NCI-H1092 treated with DMSO at 0.1 percent for 48 hours (cell line): ENCODE data around the gene GPR27.

Source experiments
- DNase-seq: peaks from one replicate; lab custom pipeline; 2025; lab: John Stamatoyannopoulos, UW

GPR27 gene

GRCh38 chr3:71785532-71786216, 32.0 kb downstream of the GPR27 start:
- no peak for DNase-seq

DNA sequence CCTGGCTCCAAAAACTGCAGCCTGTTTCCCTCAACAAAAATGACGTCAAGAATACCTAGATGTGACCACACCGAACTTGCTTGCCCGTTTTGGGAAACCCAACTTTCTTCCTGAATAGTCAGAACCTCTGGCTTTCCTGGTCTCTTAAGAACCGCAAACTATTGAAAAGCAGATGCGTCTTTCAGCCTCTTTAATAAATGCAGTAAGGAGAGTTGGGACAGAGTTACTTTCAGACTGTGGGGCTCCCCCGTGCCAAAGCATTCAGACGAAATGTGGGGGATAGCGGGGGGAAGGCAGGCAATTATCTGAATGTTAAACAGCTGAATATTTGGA, 32.5 kb downstream of the GPR27 start:
- no peak for DNase-seq

GRCh38 chr3:71786551-71786950, 32.9 kb downstream of the GPR27 start:
- DNase-seq = no peak

DNA sequence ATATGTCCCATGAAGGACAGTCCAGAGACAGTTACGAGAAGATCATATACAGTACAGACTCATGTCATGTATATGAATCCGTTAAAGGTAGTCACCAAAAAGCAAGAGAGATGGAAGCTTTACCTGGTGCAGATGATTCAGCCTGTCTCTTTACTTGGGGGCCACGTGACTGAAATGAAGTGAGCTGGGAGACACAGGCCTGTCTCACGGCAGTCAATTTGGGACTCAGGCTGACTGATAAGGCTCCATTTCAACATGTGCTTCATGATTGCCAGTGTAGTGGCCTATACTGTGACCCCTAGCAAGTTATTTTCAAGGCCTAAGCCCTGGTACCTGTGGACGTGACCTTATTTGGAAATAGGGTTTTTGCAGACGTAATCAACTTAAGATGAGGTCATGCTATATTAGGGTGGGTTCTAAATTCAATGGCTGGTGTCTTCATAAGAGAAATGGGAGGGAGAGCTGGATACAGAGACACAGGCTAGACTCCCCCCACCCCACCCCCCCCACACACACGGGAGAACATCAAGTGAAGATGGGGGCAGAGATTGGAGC, 34.3 kb downstream of the GPR27 start:
- no peak for DNase-seq

GRCh38 chr3:71789922-71790321, 36.3 kb downstream of the GPR27 start:
- DNase-seq = no peak

GRCh38 chr3:71791634-71792033, 38.0 kb downstream of the GPR27 start:
- no peak for DNase-seq

DNA sequence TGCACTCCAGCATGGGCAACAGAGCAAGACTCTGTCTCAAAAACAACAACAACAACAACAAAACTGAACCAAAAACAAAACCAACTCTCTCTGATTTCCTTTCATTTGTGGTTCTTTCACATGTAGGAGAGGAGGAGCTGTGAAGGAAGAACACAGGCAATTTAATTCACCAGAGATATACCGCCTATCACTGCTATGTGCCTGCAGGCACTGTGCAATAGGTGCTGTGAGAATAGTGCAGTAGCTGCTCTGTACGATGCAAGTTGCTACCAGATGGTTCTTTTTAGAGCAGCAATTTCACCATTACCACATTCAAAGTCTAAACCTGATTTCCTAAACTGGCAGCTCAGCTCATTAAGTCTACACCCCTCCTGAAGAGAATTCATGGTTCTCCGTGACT, 42.6 kb downstream of the GPR27 start:
- DNase-seq = no peak

- DNase-seq = no peak
Observed at GRCh38 chr3:71797455-71797854, 43.8 kb downstream of the GPR27 start.

GRCh38 chr3:71800023-71800422, 46.4 kb downstream of the GPR27 start:
- DNase-seq = no peak

- DNase-seq = no peak
Observed at GRCh38 chr3:71801986-71802385, 48.3 kb downstream of the GPR27 start.

DNA sequence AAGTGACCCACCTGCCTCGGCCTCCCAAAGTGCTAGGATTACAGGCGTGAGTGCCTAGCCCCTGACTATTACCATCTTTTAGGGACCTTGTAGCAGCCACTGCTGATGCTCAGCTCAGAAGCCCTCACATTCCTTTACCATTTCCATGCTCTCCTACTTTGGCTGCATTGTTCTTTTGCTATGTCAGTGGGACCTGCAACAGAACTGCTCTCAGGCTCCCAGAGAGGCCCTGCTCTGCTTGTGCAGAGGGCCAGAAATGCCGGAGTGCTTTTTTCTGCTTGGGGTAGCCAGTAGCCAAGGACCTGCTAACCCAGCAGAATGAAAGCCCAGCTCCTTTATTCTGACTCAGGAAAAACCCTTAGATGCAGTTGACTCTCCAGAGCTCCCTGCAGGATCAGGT, 49.6 kb downstream of the GPR27 start:
- DNase-seq = no peak

- DNase-seq = no peak
Observed at GRCh38 chr3:71805199-71805598, 51.5 kb downstream of the GPR27 start.

- DNase-seq = no peak
Observed at GRCh38 chr3:71805691-71806090, 52.0 kb downstream of the GPR27 start.
